ENCODE results near the gene HCN2.
"Not testable (repeated sequence)": the region's sequence is repeated elsewhere in the genome, so short reads cannot be mapped to it uniquely, and the experiment has no call there.

The HCN2 gene

DNA sequence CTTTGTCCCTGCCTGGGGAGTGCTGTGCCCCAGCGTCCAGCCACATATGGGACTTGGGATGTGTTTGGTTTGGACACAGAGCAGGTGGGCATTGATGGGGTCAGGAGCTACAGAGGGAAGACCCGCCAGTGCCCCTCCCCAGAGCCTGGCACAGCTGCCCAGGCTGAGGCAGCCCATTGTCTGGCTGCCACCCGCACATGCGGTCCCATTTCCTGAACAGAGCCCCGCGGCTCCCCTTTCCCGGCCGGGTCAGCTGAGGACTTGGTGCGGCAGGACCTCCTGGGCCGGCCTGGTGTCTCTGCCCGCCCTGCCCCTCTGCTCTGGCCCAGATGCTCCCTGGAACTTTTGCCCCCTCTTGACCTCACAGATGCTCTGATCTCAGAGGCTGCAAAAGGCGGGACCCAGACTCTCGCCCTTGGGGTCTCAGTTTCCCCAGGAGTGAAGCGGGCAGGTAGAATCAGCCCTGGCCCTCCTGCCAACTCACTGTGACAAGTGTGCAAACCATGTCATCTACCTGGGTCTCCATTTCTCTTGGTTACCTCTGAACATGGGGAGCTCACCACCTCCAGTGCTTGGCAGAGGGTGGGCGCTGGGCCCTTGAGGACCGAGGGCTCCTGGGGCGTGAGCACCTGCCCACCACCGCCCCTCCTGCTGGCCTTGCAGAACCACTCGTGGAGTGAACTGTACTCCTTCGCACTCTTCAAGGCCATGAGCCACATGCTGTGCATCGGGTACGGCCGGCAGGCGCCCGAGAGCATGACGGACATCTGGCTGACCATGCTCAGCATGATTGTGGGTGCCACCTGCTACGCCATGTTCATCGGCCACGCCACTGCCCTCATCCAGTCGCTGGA, 17.8 kb downstream of the HCN2 start:
- no peak for DNase-seq

DNA sequence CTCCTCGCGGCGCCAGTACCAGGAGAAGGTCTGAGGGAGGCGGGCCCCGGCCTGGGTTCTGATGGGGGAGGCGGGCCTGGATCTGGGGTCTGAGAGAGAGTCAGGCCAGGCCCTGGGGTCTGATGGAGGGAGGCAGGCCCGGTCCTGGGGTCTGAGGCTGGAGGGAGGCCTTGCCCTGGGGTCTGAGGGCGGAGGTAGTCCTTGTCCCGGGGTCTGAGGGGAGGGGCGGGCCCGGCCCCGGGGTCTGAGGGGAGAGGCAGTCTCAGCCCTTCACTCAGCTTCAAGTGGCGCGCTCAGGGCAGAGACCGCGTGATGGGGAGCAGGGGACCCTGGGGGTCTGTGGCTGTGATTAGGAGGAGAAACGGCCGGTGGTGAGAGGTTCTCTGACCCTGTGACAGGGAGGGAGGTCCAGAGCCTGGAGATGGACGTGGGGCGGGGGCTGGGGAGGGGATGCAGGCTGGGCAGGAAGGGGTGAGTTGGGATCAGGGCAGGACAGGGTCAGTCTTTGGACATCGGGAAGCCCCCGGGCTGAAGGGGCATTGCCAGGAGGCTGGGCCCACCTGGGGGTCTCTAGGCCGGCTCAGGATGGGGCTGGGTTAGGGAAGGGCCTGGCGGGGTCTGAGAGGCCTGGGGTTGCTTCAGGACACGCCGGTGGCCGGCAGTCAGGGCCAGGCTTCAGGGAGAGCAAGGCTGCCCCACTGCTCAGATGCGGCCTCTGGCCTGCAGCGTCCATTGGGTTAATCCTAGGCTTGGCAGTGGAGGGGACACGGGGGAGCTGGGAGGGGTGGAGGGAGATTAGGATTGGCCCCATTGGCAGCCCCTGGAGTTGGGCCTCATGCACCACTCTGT, 18.7 kb downstream of the HCN2 start:
- no peak for DNase-seq

DNA sequence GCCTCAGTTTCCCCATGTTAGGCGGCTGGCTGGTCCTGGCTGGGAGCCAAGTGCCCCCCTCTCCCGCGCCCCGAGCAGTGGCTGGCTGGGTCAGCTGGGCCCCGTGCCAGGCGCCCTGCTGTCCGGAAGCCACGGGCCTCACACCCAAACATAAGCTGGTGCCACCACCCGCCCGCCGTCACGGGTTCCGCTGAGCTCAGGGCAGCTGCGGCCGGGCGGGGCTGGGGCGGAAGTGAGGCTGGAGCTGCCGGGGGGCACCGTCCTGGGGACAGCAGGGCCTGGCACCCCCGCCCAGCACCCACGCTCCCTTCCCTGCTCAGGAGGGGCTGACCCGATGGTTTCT, 19.3 kb downstream of the HCN2 start:
- no peak for DNase-seq

DNA sequence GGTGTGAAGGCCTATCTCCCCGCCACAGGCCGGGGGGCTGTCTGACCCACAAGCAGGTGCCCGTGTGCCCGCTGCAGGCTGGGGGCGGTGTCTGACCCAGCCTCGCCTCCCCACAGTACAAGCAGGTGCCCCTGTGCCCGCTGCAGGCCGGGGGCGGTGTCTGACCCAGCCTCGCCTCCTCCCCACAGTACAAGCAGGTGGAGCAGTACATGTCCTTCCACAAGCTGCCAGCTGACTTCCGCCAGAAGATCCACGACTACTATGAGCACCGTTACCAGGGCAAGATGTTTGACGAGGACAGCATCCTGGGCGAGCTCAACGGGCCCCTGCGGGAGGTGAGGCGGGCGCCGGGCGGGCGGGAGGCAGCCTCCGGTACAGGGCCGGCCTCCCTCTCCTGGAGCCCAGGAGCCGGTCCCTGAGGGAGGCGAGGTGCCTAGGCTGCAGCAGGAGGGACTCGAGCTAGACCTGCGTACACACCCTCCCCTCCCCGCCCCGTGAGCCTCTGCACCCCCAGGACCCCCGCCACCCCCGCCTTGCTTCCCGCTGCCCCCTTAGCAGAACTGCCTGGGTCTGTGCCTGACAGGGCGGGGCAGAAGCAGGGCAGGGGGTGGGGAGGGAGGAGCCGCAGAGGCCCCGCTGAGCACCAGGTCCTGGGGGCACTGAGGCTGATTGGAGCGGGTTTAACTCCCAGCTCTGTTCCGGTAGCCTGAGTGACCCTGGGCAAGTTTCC, 20.6 kb downstream of the HCN2 start:
- DNase-seq, result no peak

DNA sequence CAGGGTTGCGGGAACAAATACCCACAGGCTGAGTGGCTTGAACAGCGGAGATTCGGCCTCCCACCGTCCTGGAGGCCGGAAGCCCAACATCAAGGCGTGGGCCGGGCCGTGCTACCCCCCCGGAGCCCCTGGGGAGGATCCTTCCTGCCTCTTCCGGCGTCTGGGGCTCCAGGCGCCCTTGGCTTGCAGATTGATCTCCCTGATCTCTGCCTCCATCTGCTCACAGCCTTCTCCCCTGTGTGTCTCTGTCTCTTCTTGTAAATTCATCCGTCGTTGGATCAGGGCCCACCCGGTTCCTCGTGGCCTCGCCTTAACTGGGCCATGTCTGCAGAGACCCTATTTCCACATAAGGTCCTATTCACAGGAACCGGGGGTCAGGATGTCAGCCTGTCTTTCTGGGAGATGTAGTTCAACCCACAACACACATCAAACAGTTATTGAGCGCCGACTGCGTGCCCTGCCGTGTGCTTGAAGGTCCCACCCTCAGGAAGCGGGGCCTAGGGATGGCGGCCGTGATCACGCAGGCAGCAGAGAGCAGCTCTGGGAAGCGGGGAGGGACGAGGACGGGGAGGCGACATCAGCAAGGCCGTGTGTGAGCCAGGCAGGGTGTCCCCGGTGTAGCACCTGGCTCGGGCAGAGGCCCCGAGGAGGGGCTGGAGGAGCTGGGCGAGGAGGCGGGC, 21.3 kb downstream of the HCN2 start:
- DNase-seq, result no peak

DNA sequence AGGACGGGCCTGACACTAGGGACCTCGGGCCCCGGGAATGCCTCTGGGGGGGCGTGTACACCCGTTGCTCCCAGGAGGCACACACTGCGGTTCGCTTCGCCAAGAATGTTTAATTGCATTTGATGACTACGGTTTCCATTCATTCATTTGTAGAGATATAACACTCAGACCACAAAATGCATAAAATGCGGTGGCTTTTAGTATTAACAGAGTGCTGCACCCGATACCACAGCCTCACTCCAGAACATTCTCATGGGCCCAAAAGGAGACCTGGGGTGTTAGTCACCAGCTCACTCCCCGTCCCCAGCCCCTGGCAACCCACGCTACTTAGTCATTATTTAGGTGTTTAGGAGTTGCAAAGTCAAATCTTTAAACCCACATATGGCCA, 21.8 kb downstream of the HCN2 start:
- DNase-seq, result no peak

DNA sequence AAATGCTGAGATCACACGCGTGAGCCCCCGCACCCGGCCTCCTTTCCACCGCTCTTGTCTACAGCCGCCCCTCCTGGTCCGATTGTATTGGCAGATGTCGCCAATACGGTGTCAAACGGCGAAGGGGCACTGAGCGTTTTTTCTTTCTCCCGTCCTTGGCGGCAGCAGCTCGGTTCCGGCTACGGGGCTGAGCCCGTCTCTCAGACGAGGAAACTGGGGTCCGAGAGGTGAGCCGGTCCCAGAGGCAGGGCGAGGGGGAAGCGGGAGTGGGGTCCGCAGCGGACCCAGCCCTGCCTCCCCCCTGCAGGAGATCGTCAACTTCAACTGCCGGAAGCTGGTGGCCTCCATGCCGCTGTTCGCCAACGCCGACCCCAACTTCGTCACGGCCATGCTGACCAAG, 23.3 kb downstream of the HCN2 start:
- DNase-seq, result no peak

DNA sequence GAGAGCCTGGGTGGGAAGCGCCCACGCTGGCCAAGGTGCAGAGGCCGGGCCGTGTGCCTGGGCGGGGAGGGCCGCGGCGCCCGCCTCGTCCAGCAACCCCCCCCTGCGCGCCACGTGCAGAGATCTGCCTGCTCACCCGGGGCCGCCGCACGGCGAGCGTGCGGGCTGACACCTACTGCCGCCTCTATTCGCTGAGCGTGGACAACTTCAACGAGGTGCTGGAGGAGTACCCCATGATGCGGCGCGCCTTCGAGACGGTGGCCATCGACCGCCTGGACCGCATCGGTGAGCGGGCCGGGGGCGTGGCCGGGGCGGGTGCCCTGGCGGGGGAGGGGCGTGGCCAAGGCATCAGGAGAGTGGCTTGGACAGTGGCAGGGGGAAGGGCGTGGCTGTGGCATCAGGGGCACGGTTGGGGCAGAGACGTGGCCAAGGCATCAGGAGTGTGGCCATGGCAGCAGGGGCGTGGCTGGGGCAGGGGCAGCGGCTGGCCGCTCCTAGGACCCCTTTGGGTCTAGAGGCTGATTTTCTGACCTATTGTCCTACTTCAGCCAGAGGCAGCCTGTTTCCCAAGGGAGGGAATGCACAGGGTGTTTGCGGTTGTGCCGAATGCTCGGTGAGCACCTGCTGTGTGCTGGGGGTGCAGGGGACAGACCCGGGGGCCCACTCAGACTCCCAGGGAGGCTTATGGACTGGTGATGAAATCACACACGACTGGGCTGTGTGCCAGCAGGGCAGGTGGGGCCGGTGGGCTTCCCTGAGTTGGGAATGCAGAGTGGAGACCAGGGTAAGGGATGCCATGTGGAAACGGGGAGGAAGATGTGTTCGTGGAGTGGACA, 24.3 kb downstream of the HCN2 start:
- DNase-seq, result no peak

DNA sequence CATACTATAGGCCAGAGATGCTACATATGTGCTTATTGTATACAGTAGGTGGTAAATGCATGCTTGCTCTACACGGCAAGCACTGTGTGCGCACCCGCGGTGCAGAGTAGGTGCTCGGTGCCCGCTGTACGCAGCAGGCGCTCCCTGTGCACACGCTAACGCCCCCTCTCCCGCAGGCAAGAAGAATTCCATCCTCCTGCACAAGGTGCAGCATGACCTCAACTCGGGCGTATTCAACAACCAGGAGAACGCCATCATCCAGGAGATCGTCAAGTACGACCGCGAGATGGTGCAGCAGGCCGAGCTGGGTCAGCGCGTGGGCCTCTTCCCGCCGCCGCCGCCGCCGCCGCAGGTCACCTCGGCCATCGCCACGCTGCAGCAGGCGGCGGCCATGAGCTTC, 25.9 kb downstream of the HCN2 start:
- DNase-seq, result no peak

DNA sequence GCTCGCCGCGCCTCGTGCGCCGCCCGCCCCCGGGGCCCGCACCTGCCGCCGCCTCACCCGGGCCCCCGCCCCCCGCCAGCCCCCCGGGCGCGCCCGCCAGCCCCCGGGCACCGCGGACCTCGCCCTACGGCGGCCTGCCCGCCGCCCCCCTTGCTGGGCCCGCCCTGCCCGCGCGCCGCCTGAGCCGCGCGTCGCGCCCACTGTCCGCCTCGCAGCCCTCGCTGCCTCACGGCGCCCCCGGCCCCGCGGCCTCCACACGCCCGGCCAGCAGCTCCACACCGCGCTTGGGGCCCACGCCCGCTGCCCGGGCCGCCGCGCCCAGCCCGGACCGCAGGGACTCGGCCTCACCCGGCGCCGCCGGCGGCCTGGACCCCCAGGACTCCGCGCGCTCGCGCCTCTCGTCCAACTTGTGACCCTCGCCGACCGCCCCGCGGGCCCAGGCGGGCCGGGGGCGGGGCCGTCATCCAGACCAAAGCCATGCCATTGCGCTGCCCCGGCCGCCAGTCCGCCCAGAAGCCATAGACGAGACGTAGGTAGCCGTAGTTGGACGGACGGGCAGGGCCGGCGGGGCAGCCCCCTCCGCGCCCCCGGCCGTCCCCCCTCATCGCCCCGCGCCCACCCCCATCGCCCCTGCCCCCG, 26.5 kb downstream of the HCN2 start:
- no peak for DNase-seq

DNA sequence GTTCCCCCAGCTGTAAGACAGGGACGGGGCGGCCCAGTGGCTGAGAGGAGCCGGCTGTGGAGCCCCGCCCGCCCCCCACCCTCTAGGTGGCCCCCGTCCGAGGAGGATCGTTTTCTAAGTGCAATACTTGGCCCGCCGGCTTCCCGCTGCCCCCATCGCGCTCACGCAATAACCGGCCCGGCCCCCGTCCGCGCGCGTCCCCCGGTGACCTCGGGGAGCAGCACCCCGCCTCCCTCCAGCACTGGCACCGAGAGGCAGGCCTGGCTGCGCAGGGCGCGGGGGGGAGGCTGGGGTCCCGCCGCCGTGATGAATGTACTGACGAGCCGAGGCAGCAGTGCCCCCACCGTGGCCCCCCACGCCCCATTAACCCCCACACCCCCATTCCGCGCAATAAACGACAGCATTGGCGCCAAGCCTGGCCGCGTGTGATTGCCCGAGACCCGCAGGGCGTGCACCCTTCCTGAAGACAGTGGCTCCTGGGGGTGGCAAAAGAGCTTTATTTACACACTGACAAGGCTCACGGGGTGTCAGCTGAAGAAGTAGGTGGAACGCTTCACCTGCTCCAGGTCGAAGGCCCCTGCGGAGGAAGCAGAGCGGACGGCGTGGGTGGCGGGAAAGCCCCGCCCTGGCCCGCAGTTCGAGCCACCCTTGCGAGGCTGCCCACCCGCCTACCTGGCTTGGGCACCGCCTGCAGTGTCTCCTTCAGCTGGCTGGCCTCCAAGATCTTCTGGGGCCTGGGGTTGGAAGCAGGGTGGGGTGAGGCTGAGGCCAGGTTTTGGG, 27.3 kb downstream of the HCN2 start:
- DNase-seq, result no peak

DNA sequence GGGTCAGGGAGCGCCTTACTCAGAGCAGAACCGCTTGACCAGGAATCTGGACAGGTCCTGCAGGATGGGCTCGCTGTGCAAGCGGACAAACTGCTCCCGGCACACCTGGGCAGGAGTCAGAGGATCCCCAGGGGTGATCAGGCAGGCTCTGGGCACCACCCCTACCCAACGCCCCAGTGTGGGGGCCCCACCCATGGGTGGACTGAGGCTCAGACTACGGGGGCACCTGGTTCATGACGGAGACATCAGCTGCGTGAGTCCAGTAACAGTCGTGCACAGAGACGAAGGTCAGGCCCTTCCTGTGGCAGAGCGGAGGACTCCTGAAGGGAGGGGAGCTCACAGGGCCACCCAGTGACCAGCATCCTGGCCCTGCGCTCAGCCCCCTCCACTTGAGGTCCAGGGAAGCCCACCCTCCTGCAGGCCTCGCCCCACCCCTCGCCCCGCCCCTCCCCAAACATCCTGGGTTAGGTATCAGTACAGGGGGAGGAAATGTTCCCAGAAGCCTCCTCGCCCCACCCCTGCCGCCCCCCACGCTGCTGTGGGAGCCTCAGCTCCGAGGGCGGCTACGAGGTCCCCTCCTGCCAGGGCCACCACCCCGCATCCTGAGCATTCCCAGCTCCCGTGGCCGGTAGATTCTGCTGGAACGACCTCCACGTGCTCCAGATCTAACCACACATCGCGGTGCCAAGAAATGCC, 28.0 kb downstream of the HCN2 start:
- DNase-seq, result no peak

DNA sequence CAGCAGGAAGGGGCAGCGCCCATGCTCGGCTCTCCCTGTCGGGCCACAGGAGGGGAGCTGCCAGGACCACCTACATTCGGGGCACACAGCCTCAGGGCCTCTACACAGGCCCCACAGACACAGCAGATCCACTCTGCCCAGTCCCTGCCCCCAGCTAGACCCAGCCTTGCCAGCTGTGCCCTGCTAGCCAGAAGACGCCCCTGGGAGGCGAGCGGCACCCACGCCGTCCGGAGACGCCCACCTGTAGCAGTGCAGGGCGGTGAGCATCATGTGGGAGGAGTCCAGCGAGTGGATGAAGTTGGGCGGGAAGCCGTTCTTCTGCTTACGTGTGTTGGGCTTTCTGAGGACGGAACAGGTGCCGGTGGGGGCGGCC, 28.6 kb downstream of the HCN2 start:
- DNase-seq, result no peak

DNA sequence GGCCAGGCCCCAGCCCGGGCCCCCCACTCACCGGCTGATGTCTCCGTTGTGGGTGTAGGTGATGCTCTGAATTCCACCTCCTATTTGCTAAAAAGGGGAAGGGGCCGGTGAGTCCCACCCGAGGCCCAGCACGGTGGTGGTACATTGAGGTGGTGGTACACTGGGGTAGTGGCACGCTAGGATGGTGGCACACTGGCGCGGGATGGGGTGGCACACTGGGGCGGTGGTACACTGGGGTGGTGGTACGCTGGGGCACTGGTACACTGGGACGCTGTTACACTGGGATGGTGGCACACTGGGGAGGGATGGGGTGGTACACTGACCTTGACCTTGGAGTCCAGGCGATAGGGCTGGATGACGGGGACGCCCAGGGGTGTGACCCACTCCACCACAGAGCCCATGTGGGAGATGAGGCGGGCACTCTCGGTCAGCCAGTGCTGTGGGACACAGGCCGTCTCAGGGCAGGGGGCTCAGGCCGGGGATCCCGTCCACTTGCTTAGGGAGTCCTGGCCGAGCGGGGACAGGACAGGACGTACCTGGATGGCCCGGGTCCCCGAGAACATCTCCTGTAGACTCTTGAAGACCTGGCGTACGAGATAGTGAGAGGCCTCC, 29.1 kb downstream of the HCN2 start:
- no peak for DNase-seq

DNA sequence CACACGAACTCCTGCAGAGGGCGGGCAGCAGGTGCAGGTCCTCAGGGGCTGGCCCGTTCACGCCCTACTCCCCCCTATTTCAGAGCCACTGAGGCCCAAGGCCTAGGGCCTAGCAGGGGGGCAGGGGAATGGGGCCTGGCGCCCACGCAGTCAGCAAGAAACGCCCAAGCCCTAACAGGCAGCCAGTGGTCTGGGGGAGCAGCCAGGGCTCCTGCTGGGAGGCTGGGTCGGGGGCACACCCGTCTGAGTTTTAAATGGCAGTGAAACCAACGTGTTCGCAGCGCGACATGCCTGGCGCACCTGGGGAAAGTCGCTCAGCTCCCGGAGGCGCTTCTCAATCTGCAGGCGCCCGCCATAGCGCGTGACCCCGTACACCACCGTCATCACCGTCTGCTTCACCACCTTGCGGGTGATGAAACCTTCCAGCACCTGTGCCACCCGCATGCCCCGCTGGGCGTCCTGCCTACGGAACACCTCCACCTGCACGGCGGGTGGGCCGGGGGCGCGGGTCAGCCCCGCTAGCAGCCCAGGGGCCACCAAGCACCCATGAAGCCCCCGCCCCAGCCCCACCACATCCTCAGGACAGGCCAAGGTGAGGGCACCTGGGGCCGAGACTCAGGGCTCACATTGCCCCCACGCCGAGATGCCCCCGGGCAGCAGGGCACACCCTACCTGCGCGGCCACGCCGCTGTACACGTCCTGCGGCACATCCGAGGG, 29.8 kb downstream of the HCN2 start:
- no peak for DNase-seq

DNA sequence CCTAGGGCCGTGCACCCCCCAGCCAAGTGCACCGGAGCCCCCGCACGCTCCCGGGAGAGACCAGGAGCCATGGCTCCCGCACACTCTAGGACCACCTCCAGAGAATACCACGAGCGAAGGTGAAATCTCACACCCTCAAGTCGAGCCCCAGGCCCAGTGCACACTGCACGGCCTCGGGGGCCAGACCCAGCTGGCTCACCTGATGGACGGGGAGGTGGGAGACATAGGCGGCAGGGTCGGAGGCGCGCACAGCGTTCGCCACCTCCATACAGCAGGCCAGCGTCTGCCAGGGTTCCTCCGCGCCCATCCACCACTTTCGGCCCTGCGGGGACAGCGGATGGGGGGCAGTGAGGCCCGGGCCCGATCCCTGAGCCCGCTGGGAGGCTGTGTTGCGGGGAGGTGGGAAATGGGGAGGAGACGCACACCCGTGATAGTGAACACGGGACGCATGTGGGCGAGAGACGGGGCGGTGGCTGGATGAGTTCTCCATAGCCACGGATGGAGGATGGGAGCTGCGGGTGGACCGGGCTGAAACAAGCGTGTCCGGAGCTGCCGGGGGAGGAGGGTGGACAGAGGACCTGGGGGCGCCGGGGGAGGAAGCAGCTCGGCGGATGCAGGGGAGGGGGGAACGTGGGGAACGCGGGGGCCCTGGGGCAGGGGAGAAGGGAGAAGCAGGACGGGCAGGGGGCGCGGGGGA, 30.6 kb downstream of the HCN2 start:
- no peak for DNase-seq

DNA sequence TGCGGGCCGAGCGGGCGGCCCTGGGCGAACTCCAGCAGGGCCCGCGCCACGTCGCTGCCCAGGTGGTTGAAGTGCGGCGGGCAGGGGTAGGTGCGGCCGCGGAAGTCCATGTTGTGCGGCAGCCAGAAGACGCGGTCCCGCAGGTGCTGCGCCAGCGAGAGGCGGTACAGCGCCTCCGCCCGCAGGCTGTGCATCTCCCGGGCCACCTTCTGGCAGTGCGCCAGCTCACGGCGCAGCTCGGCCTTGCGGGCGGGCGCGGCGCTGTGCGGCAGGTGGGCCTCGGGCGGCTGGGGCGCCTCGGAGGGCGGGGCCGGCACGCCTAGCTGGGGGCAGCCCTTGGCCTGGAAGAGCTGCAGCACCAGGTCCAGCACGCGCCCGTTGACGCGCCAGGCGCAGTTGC, 31.5 kb downstream of the HCN2 start:
- not testable (repeated sequence) for DNase-seq

DNA sequence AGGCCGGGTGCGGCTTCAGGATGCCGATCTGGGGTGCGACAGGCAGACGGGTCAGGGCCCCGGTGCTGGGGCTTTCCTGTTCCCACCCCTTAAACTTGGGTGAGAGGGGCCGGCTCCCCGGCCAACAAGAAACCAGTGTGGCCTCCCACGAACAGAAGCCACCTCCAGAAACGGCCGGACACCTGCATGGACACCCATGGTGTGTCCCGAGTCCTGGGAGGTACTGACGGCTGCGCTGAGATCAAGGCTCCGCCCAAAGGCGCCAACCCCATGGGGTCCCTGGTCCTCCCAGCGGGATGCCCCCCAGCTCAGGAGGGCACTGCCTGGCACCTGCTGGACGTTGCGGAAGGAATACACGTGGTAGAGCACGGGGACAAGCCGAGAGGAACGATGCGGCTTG, 32.1 kb downstream of the HCN2 start:
- DNase-seq, result no peak

All from NCI-H446 (cell line).